Measurements from ENCODE around the gene MRPL19. TPM values are rescaled to one million over a fixed set of nuclear protein-coding genes. Genes with fewer than 3 reads are reported as not detected.
A peak's percentile ranks its signal among the peaks of the same experiment; 100 is the strongest.

Gene MRPL19
- 43.9 and 66.1 TPM in 2 replicates for total RNA-seq

- peak within 1 kb of the TSS; percentile 94 for H3K4me3 ChIP-seq (ENCODE audit: low read depth, low read length)
- no peak for TF ChIP-seq CTCF (conservative IDR thresholded peaks at IDR 0.05; ENCODE audit: low read depth, low read length)
- peak; percentile 67 for DNase-seq (ENCODE audit: low read depth)
Observed at GRCh38 chr2:75646583-75647425, at the start of gene MRPL19. Gene MRPL19 (plus strand): TSS chr2:75646783. CDS start chr2:75646808, 25 bp downstream.

GRCh38 chr2:75596784-75597183 is 49.8 kb upstream of the MRPL19 start:
- TF ChIP-seq CTCF (conservative IDR thresholded peaks at IDR 0.05; ENCODE audit: low read depth, low read length) = no peak
- no peak overlapping the region for H3K4me3 ChIP-seq (ENCODE audit: low read depth, low read length)
- DNase-seq (ENCODE audit: low read depth) = no peak

- no peak for DNase-seq (ENCODE audit: low read depth)
- TF ChIP-seq CTCF (conservative IDR thresholded peaks at IDR 0.05; ENCODE audit: low read depth, low read length) = no peak
- no peak overlapping the region for H3K4me3 ChIP-seq (ENCODE audit: low read depth, low read length)
Observed at GRCh38 chr2:75597949-75598348, 48.6 kb upstream of the MRPL19 start.

- no peak for TF ChIP-seq CTCF (conservative IDR thresholded peaks at IDR 0.05; ENCODE audit: low read depth, low read length)
- no peak overlapping the region for H3K4me3 ChIP-seq (ENCODE audit: low read depth, low read length)
- no peak for DNase-seq (ENCODE audit: low read depth)
Observed at GRCh38 chr2:75598589-75599155, 47.9 kb upstream of the MRPL19 start.

- no peak overlapping the region for H3K4me3 ChIP-seq (ENCODE audit: low read depth, low read length)
- no peak for TF ChIP-seq CTCF (conservative IDR thresholded peaks at IDR 0.05; ENCODE audit: low read depth, low read length)
- no peak for DNase-seq (ENCODE audit: low read depth)
Observed at GRCh38 chr2:75600461-75601011, 46.0 kb upstream of the MRPL19 start.

- DNase-seq (ENCODE audit: low read depth) = peak; percentile 78
- no peak for TF ChIP-seq CTCF (conservative IDR thresholded peaks at IDR 0.05; ENCODE audit: low read depth, low read length)
- H3K4me3 ChIP-seq (ENCODE audit: low read depth, low read length) = no peak overlapping the region
Observed at GRCh38 chr2:75602724-75603342, 43.8 kb upstream of the MRPL19 start.
